ENCODE results near the gene GOLGA5.

GOLGA5 gene

GRCh38 chr14:92866181-92866752 is 72.2 kb downstream of the GOLGA5 start:
- no peak overlapping the region for H3K4me3 ChIP-seq
- H3K27ac ChIP-seq = no peak overlapping the region

GRCh38 chr14:92866901-92867865 is 73.1 kb downstream of the GOLGA5 start:
- Histone ChIP-seq H3K4me3 (no peak overlapping the region), H3K27ac (no peak overlapping the region)

- H3K4me3 ChIP-seq = no peak overlapping the region
- no peak overlapping the region for H3K27ac ChIP-seq
These were observed 81.0 kb downstream of the GOLGA5 start for GRCh38 chr14:92874962-92875661.

GRCh38 chr14:92877757-92878431 is 83.8 kb downstream of the GOLGA5 start:
- H3K4me3 ChIP-seq = no peak overlapping the region
- H3K27ac ChIP-seq = no peak overlapping the region

GRCh38 chr14:92880351-92880750 is 86.2 kb downstream of the GOLGA5 start:
- Histone ChIP-seq H3K4me3 (no peak overlapping the region), H3K27ac (no peak overlapping the region)

GRCh38 chr14:92880851-92881250 is 86.7 kb downstream of the GOLGA5 start:
- Histone ChIP-seq H3K27ac (no peak overlapping the region), H3K4me3 (no peak overlapping the region)

- H3K27ac ChIP-seq = no peak overlapping the region
- no peak overlapping the region for H3K4me3 ChIP-seq
These were observed 89.0 kb downstream of the GOLGA5 start for GRCh38 chr14:92883066-92883465.

- Histone ChIP-seq H3K4me3 (no peak overlapping the region), H3K27ac (no peak overlapping the region)
These were observed 90.3 kb downstream of the GOLGA5 start for GRCh38 chr14:92884410-92884809.

GRCh38 chr14:92885279-92886061 is 91.4 kb downstream of the GOLGA5 start:
- no peak overlapping the region for H3K27ac ChIP-seq
- H3K4me3 ChIP-seq = no peak overlapping the region

GRCh38 chr14:92886337-92886736 is 92.2 kb downstream of the GOLGA5 start:
- Histone ChIP-seq H3K4me3 (no peak overlapping the region), H3K27ac (no peak overlapping the region)

GRCh38 chr14:92887157-92887556 is 93.1 kb downstream of the GOLGA5 start:
- no peak overlapping the region for H3K27ac ChIP-seq

GRCh38 chr14:92888896-92889295 is 94.8 kb downstream of the GOLGA5 start:
- Histone ChIP-seq H3K4me3 (no peak overlapping the region), H3K27ac (no peak overlapping the region)

More at GRCh38 chr14:92887157-92887556, 93.1 kb downstream of the GOLGA5 start:
- H3K4me3 ChIP-seq = no peak overlapping the region
